ENCODE measurements around the gene IL4R. TPM values are rescaled to one million over a fixed set of nuclear protein-coding genes. Genes with fewer than 3 reads are reported as not detected.

The IL4R gene
- total RNA-seq, 2 experiments from 2014 or later = 73.1 to 82.8 TPM

GRCh38 chr16:27400751-27401620, 87.2 kb downstream of the IL4R start:
- Histone ChIP-seq H4K20me1 (ENCODE audit: insufficient read depth, low read length) (no peaks in the 10 kb centered on the region), H3K4me3 (ENCODE audit: low read depth, low read length, poor library complexity, severe bottlenecking) (peak overlapping the region; percentile 74), H3K9me3 (ENCODE audit: low read length) (peaks cover 21% of the 10 kb centered on the region), H3K36me3 (ENCODE audit: insufficient read depth, low read length) (peaks cover 6% of the 10 kb centered on the region; the same call in 1 of the 2 replicates), H3K9me2 (ENCODE audit: insufficient read depth, low read length) (no peaks in the 10 kb centered on the region), H3K4me1 (ENCODE audit: insufficient read depth, low read length, poor library complexity, severe bottlenecking) (peaks cover 79% of the 10 kb centered on the region), H3K27ac (ENCODE audit: low read depth, low read length, poor library complexity, severe bottlenecking) (peak overlapping the region; percentile 79), H2AFZ (ENCODE audit: low read length) (no peak overlapping the region; the same call in 1 of the 2 replicates), H3K79me2 (ENCODE audit: insufficient read depth, low read depth, low read length) (peaks cover 14% of the 10 kb centered on the region), H3K4me2 (ENCODE audit: low read length) (peak overlapping the region; percentile 96)
- ChIA-PET POLR2A (interaction anchor here (1.2 to 6.1 kb wide), 11 partner anchors 9 to 201 kb away, joined by 3 to 44 read pairs (median 6); partner anchors contain the start of gene KDM8), CTCF (ENCODE audit: unreplicated experiment) (interaction anchor here (0.6 to 1.4 kb wide), 6 partner anchors 23 to 221 kb away, joined by 3 to 13 read pairs (median 3); no protein-coding TSS in a partner anchor)
- intact Hi-C loops (cut with micrococcal nuclease; ENCODE audit: unreplicated experiment) = no loop called here
- no peak for DNase-seq (ENCODE audit: low spot score)
- TF ChIP-seq EZH2phosphoT487 (IDR thresholded peaks at IDR 0.05; ENCODE audit: borderline replicate concordance, low read depth, low read length) (no peak), CTCF (conservative IDR thresholded peaks at IDR 0.05; ENCODE audit: low read length) (no peak)
- BruUV-seq (replicated peaks) = TSS peak; percentile 65

GRCh38 chr16:27401768-27402568, 88.2 kb downstream of the IL4R start, which contains the start of gene IL21R:
TSS of gene IL21R (plus strand) at chr16:27402174. CDS start at chr16:27430072, 27,898 bp downstream.
- peak within 1 kb of the TSS; percentile 96 for H3K4me2 ChIP-seq (ENCODE audit: low read length)
- H2AFZ ChIP-seq (ENCODE audit: low read length) = peak within 1 kb of the TSS; percentile 19; the same call in 1 of the 2 replicates
- intact Hi-C loops (cut with micrococcal nuclease; ENCODE audit: unreplicated experiment) = loop anchor here (1.0 kb wide), 2 partner anchors 24 to 48 kb away; no protein-coding TSS in a partner anchor

More at GRCh38 chr16:27401768-27402568, 88.2 kb downstream of the IL4R start, which contains the start of gene IL21R:
- Histone ChIP-seq H3K9me2 (ENCODE audit: insufficient read depth, low read length) (no peaks in the 10 kb centered on the region), H4K20me1 (ENCODE audit: insufficient read depth, low read length) (no peaks in the 10 kb centered on the region), H3K4me1 (ENCODE audit: insufficient read depth, low read length, poor library complexity, severe bottlenecking) (peaks cover 89% of the 10 kb centered on the region), H3K36me3 (ENCODE audit: insufficient read depth, low read length) (peaks cover 2% of the 10 kb centered on the region; the same call in 1 of the 2 replicates), H3K9me3 (ENCODE audit: low read length) (peaks cover 13% of the 10 kb centered on the region; the same call in 1 of the 2 replicates), H3K4me3 (ENCODE audit: low read depth, low read length, poor library complexity, severe bottlenecking) (peak within 1 kb of the TSS; percentile 74), H3K27ac (ENCODE audit: low read depth, low read length, poor library complexity, severe bottlenecking) (peak within 1 kb of the TSS; percentile 79), H3K79me2 (ENCODE audit: insufficient read depth, low read depth, low read length) (peaks cover 14% of the 10 kb centered on the region)
- BruUV-seq (replicated peaks) = no TSS peak
- TF ChIP-seq EZH2phosphoT487 (IDR thresholded peaks at IDR 0.05; ENCODE audit: borderline replicate concordance, low read depth, low read length) (no peak), CTCF (conservative IDR thresholded peaks at IDR 0.05; ENCODE audit: low read length) (no peak)
- POLR2A ChIA-PET = interaction anchor here (0.9 to 6.1 kb wide), 10 partner anchors 10 to 197 kb away, joined by 3 to 44 read pairs (median 6); partner anchors contain the start of gene KDM8
- CTCF ChIA-PET (ENCODE audit: unreplicated experiment) = interaction anchor here (0.6 to 0.9 kb wide), 2 partner anchors 26 kb away, joined by 3 to 13 read pairs; no protein-coding TSS in a partner anchor
- DNase-seq (ENCODE audit: low spot score) = peak; percentile 87

Measured in OCI-LY7 (cell line).